22Rv1 (cell line): ENCODE results near the gene ELAPOR1.
A peak's percentile ranks its signal among the peaks of the same experiment; 100 is the strongest.

Source experiments
- H3K27ac ChIP-seq: fragments of 450-650 bp; 2 replicates; pipeline ENCODE4 v1.5.1; 2017
- CTCF ChIP-seq: fragments of 450-650 bp; IDR thresholded peaks from 2 replicates; pipeline ENCODE4 v1.5.1; 2017; ENCODE audit warnings: mild to moderate bottlenecking
- ZFX ChIP-seq: fragments of 450-650 bp; IDR thresholded peaks from 2 replicates; pipeline ENCODE4 v1.6.1; 2017; ENCODE audit warnings: antibody characterized with exemption, borderline replicate concordance

The ELAPOR1 gene

GRCh38 chr1:109149874-109150601 lies 36.1 kb downstream of the ELAPOR1 start:
- TF ChIP-seq ZFX (no peak), CTCF (no peak)

GRCh38 chr1:109151146-109151990 lies 37.5 kb downstream of the ELAPOR1 start:
- H3K27ac ChIP-seq: peak overlapping the region; percentile 94
- no peak for TF ChIP-seq ZFX
- no peak for TF ChIP-seq CTCF

More at GRCh38 chr1:109149874-109150601, 36.1 kb downstream of the ELAPOR1 start:
- H3K27ac ChIP-seq: peak overlapping the region; percentile 94

- TF ChIP-seq CTCF (no peak), ZFX (no peak)
Observed at GRCh38 chr1:109152196-109152595, 38.3 kb downstream of the ELAPOR1 start.

GRCh38 chr1:109156916-109157385 lies 43.0 kb downstream of the ELAPOR1 start:
- H3K27ac ChIP-seq: no peak overlapping the region
- TF ChIP-seq CTCF: no peak
- no peak for TF ChIP-seq ZFX

More at GRCh38 chr1:109152196-109152595, 38.3 kb downstream of the ELAPOR1 start:
- peak overlapping the region; percentile 94 for H3K27ac ChIP-seq

- no peak for TF ChIP-seq ZFX
- TF ChIP-seq CTCF: no peak
Observed at GRCh38 chr1:109158433-109158832, 44.5 kb downstream of the ELAPOR1 start.

GRCh38 chr1:109159326-109159725 lies 45.4 kb downstream of the ELAPOR1 start:
- no peak for TF ChIP-seq ZFX
- TF ChIP-seq CTCF: no peak

More at GRCh38 chr1:109158433-109158832, 44.5 kb downstream of the ELAPOR1 start:
- peak overlapping the region; percentile 66 for H3K27ac ChIP-seq

More at GRCh38 chr1:109159326-109159725, 45.4 kb downstream of the ELAPOR1 start:
- peak overlapping the region; percentile 66 for H3K27ac ChIP-seq
